NCI-H460 (cell line): Measurements from ENCODE around the gene TOX2. TPM values are rescaled to one million over a fixed set of nuclear protein-coding genes. Genes with fewer than 3 reads are reported as not detected.
"Not testable (repeated sequence)": the region's sequence is repeated elsewhere in the genome, so short reads cannot be mapped to it uniquely, and the experiment has no call there.

Experiments
- DNase-seq: peaks from one replicate; pipeline ENCODE4 v3.0.0-alpha.2; 2016; ENCODE audit warnings: low read depth; ENCODE audit errors: extremely low read depth
- total RNA-seq: library from RNA; depleted of rRNA; stranded (reverse); fragments of >200 nt; shearing (Covaris generic); gene quantifications from 2 replicates; pipeline ENCODE4 v1.2.3, GENCODE V29; 2014

TOX2 gene
- total RNA-seq, 1 experiment from 2014 or later, result 7.1 TPM

GRCh38 chr20:44029848-44030230 lies 115.2 kb downstream of the TOX2 start:
- no peak for DNase-seq

GRCh38 chr20:44030394-44030793 lies 115.7 kb downstream of the TOX2 start:
- no peak for DNase-seq

- no peak for DNase-seq
These were observed 116.4 kb downstream of the TOX2 start for GRCh38 chr20:44031001-44031574.

- no peak for DNase-seq
These were observed 117.3 kb downstream of the TOX2 start for GRCh38 chr20:44031781-44032582.

GRCh38 chr20:44032583-44033331 lies 118.1 kb downstream of the TOX2 start:
- DNase-seq, result no peak

- DNase-seq, result no peak
These were observed 118.7 kb downstream of the TOX2 start for GRCh38 chr20:44033344-44033743.

- DNase-seq, result no peak
These were observed 119.2 kb downstream of the TOX2 start for GRCh38 chr20:44033873-44034272.

- no peak for DNase-seq
These were observed 119.8 kb downstream of the TOX2 start for GRCh38 chr20:44034451-44034850.

GRCh38 chr20:44034965-44035635 lies 120.4 kb downstream of the TOX2 start:
- no peak for DNase-seq

GRCh38 chr20:44035924-44036323 lies 121.3 kb downstream of the TOX2 start:
- no peak for DNase-seq

GRCh38 chr20:44036441-44036840 lies 121.8 kb downstream of the TOX2 start:
- no peak for DNase-seq

- DNase-seq, result no peak
These were observed 124.0 kb downstream of the TOX2 start for GRCh38 chr20:44038681-44039123.

- no peak for DNase-seq
These were observed 124.5 kb downstream of the TOX2 start for GRCh38 chr20:44039147-44039546.

GRCh38 chr20:44039741-44040140 lies 125.1 kb downstream of the TOX2 start:
- DNase-seq, result no peak

- no peak for DNase-seq
These were observed 125.7 kb downstream of the TOX2 start for GRCh38 chr20:44040202-44040915.

GRCh38 chr20:44041001-44041400 lies 126.3 kb downstream of the TOX2 start:
- DNase-seq, result no peak

GRCh38 chr20:44044712-44045111 lies 130.1 kb downstream of the TOX2 start:
- not testable (repeated sequence) for DNase-seq

GRCh38 chr20:44050327-44050726 lies 135.7 kb downstream of the TOX2 start:
- no peak for DNase-seq

GRCh38 chr20:44050925-44051660 lies 136.4 kb downstream of the TOX2 start:
- DNase-seq, result no peak

- DNase-seq, result no peak
These were observed 137.0 kb downstream of the TOX2 start for GRCh38 chr20:44051661-44052000.
